Nasal cavity respiratory epithelium epithelial cell of viscerocranial mucosa (primary cell): ENCODE measurements around the gene TSPO. TPM values are rescaled to one million over a fixed set of nuclear protein-coding genes. Genes with fewer than 3 reads are reported as not detected.

Experiments
- total RNA-seq: library from RNA; depleted of rRNA; stranded (reverse); fragments of >200 nt; gene quantifications from 2 replicates; pipeline ENCODE4 v1.2.3, GENCODE V29; 2014

The TSPO gene
- total RNA-seq: 172 and 323 TPM in 2 replicates

DNA sequence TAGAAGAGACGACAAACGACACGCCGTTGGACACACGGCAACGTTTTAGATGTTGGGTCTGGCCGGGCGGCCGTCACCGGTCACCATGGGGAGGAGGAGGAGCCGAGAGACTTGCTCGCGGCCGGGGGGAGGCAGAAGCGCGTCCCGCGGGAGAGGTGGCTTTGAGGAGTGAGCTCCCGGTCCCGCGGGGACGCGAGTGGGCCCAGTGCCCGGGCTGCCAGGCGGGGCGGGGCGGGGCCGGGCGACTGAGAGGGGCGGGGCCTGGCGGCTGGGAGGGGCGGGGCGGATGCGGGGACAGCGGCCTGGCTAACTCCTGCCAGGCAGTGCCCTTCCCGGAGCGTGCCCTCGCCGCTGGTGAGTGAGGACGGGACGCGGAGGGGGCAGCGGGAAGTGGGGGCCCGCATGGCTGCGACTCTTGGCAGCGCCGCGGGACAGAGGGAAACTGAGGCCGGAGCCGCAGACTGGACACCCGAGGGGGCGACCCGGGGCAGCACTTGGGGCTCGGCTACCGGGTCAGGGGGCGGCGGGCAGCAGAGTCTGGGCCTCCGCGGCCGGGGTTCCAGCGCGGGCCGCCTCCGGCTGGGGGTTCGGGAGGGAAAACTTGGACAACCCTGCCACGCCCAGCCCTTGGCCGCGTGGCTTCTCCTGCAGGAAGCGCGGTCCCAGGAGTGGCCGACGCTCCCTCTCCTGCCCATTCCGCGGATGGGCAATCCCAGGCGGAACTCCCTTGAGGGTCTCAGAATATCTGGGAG is at the start of gene TSPO:
TSS of gene TSPO (plus strand) at position 309 of the 752 bp plus-strand sequence. CDS start 7,680 bp downstream, outside the sequence.

DNA sequence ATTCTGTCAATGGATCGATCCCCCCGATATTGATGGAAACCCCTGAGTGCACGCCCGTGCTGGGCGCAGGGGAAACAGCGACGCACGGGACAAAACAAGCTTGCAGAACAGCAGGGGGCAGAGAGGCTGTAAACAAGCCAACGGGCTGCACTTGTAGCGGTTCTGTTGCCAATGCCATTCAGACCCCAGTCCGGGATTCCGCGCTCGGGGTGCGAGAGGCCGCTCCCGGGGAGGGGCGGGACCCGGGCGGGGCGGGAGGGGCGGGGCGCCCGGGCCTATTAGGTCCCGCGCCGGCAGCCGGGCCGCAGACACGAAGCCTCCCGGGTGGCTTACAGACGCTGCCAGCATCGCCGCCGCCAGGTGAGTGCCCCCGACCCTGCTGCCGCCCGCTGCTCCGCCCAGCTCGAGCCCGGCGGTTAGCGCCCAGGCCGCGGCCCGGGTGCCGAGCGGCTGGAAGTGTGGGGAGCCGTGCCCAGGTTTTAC is 40.9 kb upstream of the TSPO start, which contains the start of gene BIK:
TSS of gene BIK (plus strand) at position 307 of the 483 bp plus-strand sequence. CDS start 13,273 bp downstream, outside the sequence.

DNA sequence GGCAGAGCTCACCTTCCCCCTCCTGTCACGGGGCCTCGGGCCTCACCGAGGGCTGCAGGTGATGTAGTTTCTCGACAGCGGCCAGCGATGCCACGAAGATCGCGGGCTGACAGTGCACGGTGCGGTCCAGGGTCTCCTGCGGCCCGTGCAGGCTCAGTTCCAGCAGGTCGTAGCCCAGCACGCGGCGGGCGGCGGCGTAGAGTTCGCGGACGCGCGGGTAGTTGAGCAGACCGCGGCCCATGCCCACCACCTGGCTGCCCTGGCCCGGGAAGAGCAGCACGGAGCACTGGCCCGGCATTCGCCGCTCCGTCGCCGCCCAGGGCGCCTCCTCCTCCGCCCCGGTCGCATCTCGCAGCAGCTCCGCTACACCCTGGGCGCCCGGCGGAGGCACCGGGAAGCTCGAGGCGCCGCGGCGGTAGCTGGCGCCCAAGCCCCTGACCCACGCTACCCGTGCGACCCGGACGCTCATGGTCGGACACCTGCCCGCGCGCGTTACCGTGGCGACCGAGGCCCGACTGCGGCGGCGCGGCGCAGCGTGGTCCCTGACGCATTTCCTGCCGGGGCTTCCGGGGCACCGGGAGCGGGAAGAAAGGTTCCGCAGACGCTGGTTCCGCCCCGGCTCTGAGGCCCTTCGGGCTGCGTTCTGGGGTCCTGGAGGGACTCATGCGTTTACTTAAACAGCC is 8.3 kb upstream of the TSPO start, which contains the start of gene MCAT:
TSS of gene MCAT (minus strand) at position 519 of the 683 bp plus-strand sequence. CDS start at position 469, 50 bp downstream.

DNA sequence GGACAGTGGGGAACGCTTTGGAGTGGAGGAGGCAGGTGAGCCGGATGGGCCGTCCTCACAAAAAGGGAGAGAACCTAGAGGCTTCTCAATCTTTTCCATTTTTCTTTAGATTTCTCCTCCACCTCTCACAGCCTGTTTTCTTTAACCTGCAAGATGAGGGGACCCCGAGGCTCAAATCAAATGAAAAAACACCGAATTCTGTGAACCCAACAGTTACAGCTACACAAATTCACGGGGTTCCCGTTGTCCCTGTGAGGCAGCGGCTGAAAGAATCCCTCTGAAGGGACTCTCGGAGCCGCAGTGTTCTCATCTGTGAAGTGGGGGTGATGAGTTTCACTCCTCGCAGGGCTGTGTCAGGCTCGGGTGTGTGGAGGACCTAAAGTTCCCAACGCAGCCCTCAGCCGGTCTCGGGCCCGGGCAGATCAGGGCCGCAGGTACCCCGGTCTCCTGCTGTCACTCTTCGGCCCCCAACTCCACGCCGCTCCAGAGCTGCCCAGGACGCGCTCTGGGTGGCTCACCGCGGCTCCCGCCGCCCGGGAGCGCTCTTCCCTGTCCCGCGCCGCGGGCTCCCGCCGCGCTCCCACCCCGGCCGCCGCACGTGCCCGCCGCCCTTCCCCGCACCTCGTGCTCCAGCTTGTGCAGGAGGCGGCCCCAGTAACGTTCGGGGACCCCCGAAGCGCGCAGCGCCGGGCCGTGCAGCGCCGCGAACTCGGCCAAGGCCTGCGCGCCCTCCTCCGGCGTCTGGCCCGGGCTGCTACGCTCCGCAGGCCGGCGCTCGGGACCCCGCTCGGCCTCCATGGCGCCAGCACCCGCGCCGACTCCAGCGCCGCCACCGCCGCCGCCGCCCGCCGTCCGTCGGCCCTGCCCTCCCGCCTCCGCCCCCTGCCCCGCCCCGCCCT is 35.2 kb downstream of the TSPO start, which contains the start of gene TTLL12:
TSS of gene TTLL12 (minus strand) at position 863 of the 899 bp plus-strand sequence. CDS start at position 798, 65 bp downstream.

Other genes with a start within 250 kb of the TSPO start
- 37.6 and 85.8 TPM in 2 replicates for gene PACSIN2, start 136.4 kb upstream of the TSPO start, total RNA-seq
- gene TTLL1, start 62.2 kb upstream of the TSPO start, total RNA-seq: 8.2 and 13.0 TPM in 2 replicates
- 22.9 and 30.5 TPM in 2 replicates for gene BIK, start 40.8 kb upstream of the TSPO start, total RNA-seq
- gene MCAT, start 8.2 kb upstream of the TSPO start, total RNA-seq: 12.0 and 12.9 TPM in 2 replicates
- gene TTLL12, start 35.6 kb downstream of the TSPO start, total RNA-seq: 55.0 and 94.5 TPM in 2 replicates
- gene SCUBE1, start 191.8 kb downstream of the TSPO start, total RNA-seq: not detected in 2 replicates